HEK293 (cell line): Measurements from ENCODE around the gene TSSK3.

ENCODE experiments used
- CTCF ChIA-PET: fragments of 350-600 bp; formaldehyde crosslinking; extraction: SDS; loops from one replicate; lab custom pipeline; 2021; ENCODE audit warnings: antibody characterized with exemption; lab: Yijun Ruan, JAX
- POLR2A ChIA-PET: fragments of 300-600 bp; formaldehyde crosslinking; extraction: SDS; loops from one replicate; lab custom pipeline; 2020; ENCODE audit warnings: antibody characterized with exemption, inconsistent platforms; lab: Yijun Ruan, JAX
- H3K27ac ChIP-seq: fragments of 200-500 bp; sonication (Bioruptor generic); 2 replicates; pipeline ENCODE4 v1.5.1; 2014; ENCODE audit warnings: low read depth, low read length, control low read depth, inconsistent platforms; ENCODE audit errors: extremely low read depth
- H3K36me3 ChIP-seq, 2 experiments: fragments of 200-500 bp in 1 of 2; sonication (Bioruptor generic) in 1 of 2; 1 replicate in 1 of 2; 2 replicates in 1 of 2; pipeline ENCODE4 v1.5.1; 2014 to 2017; ENCODE audit warnings: inconsistent platforms in 2 of 2, low read length in 2 of 2; ENCODE audit not compliant: control insufficient read depth in 2 of 2, insufficient read depth in 1 of 2
- H3K4me1 ChIP-seq: fragments of 200-500 bp; sonication (Bioruptor generic); 2 replicates; pipeline ENCODE4 v1.5.1; 2014; ENCODE audit warnings: mild to moderate bottlenecking, low read length, inconsistent platforms; ENCODE audit not compliant: control insufficient read depth, insufficient read depth
- H3K4me3 ChIP-seq: 2 replicates; pipeline ENCODE4 v1.5.1; 2011; ENCODE audit warnings: low read depth, mild to moderate bottlenecking, control low read depth, low read length, moderate library complexity
- H3K9me3 ChIP-seq: fragments of 200-500 bp; sonication (Bioruptor generic); 2 replicates; pipeline ENCODE4 v1.5.1; 2014; ENCODE audit warnings: low read depth, low read length, inconsistent platforms; ENCODE audit not compliant: control insufficient read depth, insufficient read depth
- GFI1B ChIP-seq: fragments of 450-650 bp; formaldehyde crosslinking; IDR thresholded peaks from 2 replicates; pipeline ENCODE4 v1.5.1; 2016; ENCODE audit warnings: missing biosample characterization, missing genetic modification characterization
- KLF7 ChIP-seq: fragments of 450-650 bp; formaldehyde crosslinking; IDR thresholded peaks from 2 replicates; pipeline ENCODE4 v1.5.1; 2016; ENCODE audit warnings: missing biosample characterization, missing genetic modification characterization, borderline replicate concordance
- KLF8 ChIP-seq: fragments of 450-650 bp; formaldehyde crosslinking; IDR thresholded peaks from 2 replicates; pipeline ENCODE4 v1.5.1; 2016; ENCODE audit warnings: missing biosample characterization, missing genetic modification characterization
- MZF1 ChIP-seq: fragments of 450-650 bp; formaldehyde crosslinking; IDR thresholded peaks from 2 replicates; pipeline ENCODE4 v1.5.1; 2017; ENCODE audit warnings: missing biosample characterization, missing genetic modification characterization, borderline replicate concordance
- PRDM10 ChIP-seq: fragments of 450-650 bp; formaldehyde crosslinking; IDR thresholded peaks from 2 replicates; pipeline ENCODE4 v1.5.1; 2016; ENCODE audit warnings: missing biosample characterization, missing genetic modification characterization
- WT1 ChIP-seq: fragments of 450-650 bp; formaldehyde crosslinking; IDR thresholded peaks from 2 replicates; pipeline ENCODE4 v1.5.1; 2016; ENCODE audit warnings: missing biosample characterization, missing genetic modification characterization
- ZFHX2 ChIP-seq: fragments of 450-650 bp; formaldehyde crosslinking; conservative IDR thresholded peaks from 2 replicates; pipeline ENCODE4 v1.5.1; 2016; ENCODE audit warnings: missing biosample characterization, missing genetic modification characterization
- ZNF10 ChIP-seq: fragments of 450-650 bp; formaldehyde crosslinking; IDR thresholded peaks from 2 replicates; pipeline ENCODE4 v1.5.1; 2017; ENCODE audit warnings: missing biosample characterization, missing genetic modification characterization
- ZNF146 ChIP-seq: fragments of 450-650 bp; formaldehyde crosslinking; IDR thresholded peaks from 2 replicates; pipeline ENCODE4 v1.5.1; 2016; ENCODE audit warnings: missing biosample characterization, missing genetic modification characterization
- ZNF18 ChIP-seq: fragments of 450-650 bp; formaldehyde crosslinking; IDR thresholded peaks from 2 replicates; pipeline ENCODE4 v1.5.1; 2016; ENCODE audit warnings: missing biosample characterization, missing genetic modification characterization
- ZNF202 ChIP-seq: fragments of 450-650 bp; formaldehyde crosslinking; IDR thresholded peaks from 2 replicates; pipeline ENCODE4 v1.5.1; 2016; ENCODE audit warnings: missing biosample characterization, missing genetic modification characterization, borderline replicate concordance
- ZNF239 ChIP-seq: fragments of 450-650 bp; formaldehyde crosslinking; IDR thresholded peaks from 2 replicates; pipeline ENCODE4 v1.5.1; 2016; ENCODE audit warnings: missing biosample characterization, missing genetic modification characterization
- ZNF529 ChIP-seq: fragments of 450-650 bp; formaldehyde crosslinking; IDR thresholded peaks from 2 replicates; pipeline ENCODE4 v1.5.1; 2017; ENCODE audit warnings: missing genetic modification characterization, missing biosample characterization; ENCODE audit not compliant: insufficient replicate concordance
- ZNF571 ChIP-seq: fragments of 450-650 bp; formaldehyde crosslinking; IDR thresholded peaks from 2 replicates; pipeline ENCODE4 v1.5.0; 2017; ENCODE audit warnings: missing biosample characterization, missing genetic modification characterization
- ZNF596 ChIP-seq: fragments of 450-650 bp; IDR thresholded peaks from 2 replicates; pipeline ENCODE4 v1.5.0; 2018; ENCODE audit warnings: missing biosample characterization, mild to moderate bottlenecking, missing genetic modification characterization, moderate library complexity
- ZNF645 ChIP-seq: fragments of 450-650 bp; formaldehyde crosslinking; IDR thresholded peaks from 2 replicates; pipeline ENCODE4; 2016; ENCODE audit warnings: missing biosample characterization, missing genetic modification characterization
- ZNF747 ChIP-seq: fragments of 450-650 bp; formaldehyde crosslinking; IDR thresholded peaks from 2 replicates; pipeline ENCODE4 v1.5.1; 2016; ENCODE audit warnings: missing biosample characterization, missing genetic modification characterization
- TF ChIP-seq, protein P1 (sequence below): fragments of 450-650 bp; formaldehyde crosslinking; IDR thresholded peaks from 2 replicates; pipeline ENCODE4 v1.5.1; 2016; ENCODE audit warnings: missing biosample characterization, missing genetic modification characterization
- TF ChIP-seq, protein P2 (sequence below): fragments of 450-650 bp; IDR thresholded peaks from 2 replicates; pipeline ENCODE4 v1.5.1; 2018; ENCODE audit warnings: missing biosample characterization, mild to moderate bottlenecking, missing genetic modification characterization

Gene TSSK3, protein sequence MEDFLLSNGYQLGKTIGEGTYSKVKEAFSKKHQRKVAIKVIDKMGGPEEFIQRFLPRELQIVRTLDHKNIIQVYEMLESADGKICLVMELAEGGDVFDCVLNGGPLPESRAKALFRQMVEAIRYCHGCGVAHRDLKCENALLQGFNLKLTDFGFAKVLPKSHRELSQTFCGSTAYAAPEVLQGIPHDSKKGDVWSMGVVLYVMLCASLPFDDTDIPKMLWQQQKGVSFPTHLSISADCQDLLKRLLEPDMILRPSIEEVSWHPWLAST

DNA sequence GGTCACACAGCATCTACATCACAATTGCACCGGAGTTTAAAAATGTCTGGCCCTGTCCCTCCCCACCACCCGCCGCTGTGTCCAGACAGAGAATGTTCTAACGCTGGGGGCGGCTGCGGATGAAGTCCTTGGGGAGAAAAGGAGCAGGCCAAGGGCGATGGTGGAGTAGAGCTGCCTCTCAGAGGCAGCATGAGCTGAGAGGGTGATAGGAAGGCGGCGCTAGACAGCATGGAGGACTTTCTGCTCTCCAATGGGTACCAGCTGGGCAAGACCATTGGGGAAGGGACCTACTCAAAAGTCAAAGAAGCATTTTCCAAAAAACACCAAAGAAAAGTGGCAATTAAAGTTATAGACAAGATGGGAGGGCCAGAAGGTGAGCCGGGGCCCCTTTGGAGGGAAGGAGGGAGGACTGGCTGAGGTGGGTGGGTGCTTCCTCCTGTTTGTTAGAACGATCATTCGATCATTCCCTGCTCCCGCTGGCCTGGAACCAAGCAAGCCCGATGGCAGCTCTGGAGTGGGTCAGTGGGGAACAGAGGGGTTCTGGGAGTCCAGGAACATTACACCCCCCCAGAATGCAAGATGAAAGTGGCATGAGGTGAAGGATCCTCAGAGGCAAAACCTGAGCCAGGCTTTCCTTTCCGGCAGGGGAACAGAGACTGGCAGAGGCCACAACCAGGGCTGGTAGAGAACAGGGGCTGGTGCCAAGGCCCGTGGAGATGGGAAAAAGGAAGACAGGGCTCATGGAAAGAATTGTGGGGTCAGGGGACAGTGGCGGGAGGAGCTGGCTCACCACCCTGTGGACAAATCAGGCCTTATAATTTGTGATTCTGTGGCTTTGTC lies at the start of gene TSSK3, which contains the start of gene FAM229A:
Gene TSSK3 (plus strand): TSS at position 66 of the 840 bp plus-strand sequence. CDS start 163 bp downstream, at position 229.
Gene FAM229A (minus strand): TSS at position 12 of the 840 bp plus-strand sequence. CDS start 394 bp downstream, outside the sequence.
- POLR2A ChIA-PET: interaction anchor here (0.6 to 2.0 kb wide), 2 partner anchors 8 to 26 kb away, joined by 5 to 6 read pairs; partner anchors contain the start of gene MARCKSL1
- Histone ChIP-seq H3K9me3 (no peaks in the 10 kb centered on the region), H3K4me1 (no peaks in the 10 kb centered on the region), H3K36me3 (peaks cover 0 to 91% of the 10 kb centered on the region in 2 experiments; a peak in 2 of 3 replicates), H3K27ac (no peak within 1 kb of the TSS), H3K4me3 (no peak within 1 kb of the TSS)
- TF ChIP-seq ZNF645 (no peak), KLF8 (tag by site-specific recombination) (no peak), ZNF596 (tag by site-specific recombination) (no peak), ZFHX2 (tag by site-specific recombination) (no peak), PRDM10 (tag by site-specific recombination) (no peak), ZNF146 (tag by site-specific recombination) (no peak), ZNF571 (no peak), ZNF529 (tag by site-specific recombination) (no peak), ZNF239 (tag by site-specific recombination) (no peak), MZF1 (tag by site-specific recombination) (no peak)
- TF ChIP-seq, protein P1, sequence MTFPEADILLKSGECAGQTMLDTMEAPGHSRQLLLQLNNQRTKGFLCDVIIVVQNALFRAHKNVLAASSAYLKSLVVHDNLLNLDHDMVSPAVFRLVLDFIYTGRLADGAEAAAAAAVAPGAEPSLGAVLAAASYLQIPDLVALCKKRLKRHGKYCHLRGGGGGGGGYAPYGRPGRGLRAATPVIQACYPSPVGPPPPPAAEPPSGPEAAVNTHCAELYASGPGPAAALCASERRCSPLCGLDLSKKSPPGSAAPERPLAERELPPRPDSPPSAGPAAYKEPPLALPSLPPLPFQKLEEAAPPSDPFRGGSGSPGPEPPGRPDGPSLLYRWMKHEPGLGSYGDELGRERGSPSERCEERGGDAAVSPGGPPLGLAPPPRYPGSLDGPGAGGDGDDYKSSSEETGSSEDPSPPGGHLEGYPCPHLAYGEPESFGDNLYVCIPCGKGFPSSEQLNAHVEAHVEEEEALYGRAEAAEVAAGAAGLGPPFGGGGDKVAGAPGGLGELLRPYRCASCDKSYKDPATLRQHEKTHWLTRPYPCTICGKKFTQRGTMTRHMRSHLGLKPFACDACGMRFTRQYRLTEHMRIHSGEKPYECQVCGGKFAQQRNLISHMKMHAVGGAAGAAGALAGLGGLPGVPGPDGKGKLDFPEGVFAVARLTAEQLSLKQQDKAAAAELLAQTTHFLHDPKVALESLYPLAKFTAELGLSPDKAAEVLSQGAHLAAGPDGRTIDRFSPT (tag by site-specific recombination): no peak
- CTCF ChIA-PET: no interaction called here

GRCh38 chr1:32316903-32317277 lies 45.4 kb upstream of the TSSK3 start:
- POLR2A ChIA-PET: interaction anchor here (0.5 to 2.4 kb wide), 2 partner anchors 19 to 20 kb away, joined by 6 to 7 read pairs; partner anchors contain the start of gene MARCKSL1
- no peak for TF ChIP-seq WT1 (tag by site-specific recombination)
- no peak for TF ChIP-seq ZNF10
- TF ChIP-seq ZNF202 (tag by site-specific recombination): no peak
- TF ChIP-seq, protein P2, sequence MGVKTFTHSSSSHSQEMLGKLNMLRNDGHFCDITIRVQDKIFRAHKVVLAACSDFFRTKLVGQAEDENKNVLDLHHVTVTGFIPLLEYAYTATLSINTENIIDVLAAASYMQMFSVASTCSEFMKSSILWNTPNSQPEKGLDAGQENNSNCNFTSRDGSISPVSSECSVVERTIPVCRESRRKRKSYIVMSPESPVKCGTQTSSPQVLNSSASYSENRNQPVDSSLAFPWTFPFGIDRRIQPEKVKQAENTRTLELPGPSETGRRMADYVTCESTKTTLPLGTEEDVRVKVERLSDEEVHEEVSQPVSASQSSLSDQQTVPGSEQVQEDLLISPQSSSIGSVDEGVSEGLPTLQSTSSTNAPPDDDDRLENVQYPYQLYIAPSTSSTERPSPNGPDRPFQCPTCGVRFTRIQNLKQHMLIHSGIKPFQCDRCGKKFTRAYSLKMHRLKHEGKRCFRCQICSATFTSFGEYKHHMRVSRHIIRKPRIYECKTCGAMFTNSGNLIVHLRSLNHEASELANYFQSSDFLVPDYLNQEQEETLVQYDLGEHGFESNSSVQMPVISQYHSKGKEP (tag by site-specific recombination): no peak
- no peak for TF ChIP-seq GFI1B
- TF ChIP-seq KLF7 (tag by site-specific recombination): no peak
- TF ChIP-seq ZNF747 (tag by site-specific recombination): no peak
- TF ChIP-seq ZNF18: no peak

More at GRCh38 chr1:32316903-32317277, 45.4 kb upstream of the TSSK3 start:
- CTCF ChIA-PET: interaction anchor here (0.6 to 1.5 kb wide), 8 partner anchors 10 to 109 kb away, joined by 3 to 14 read pairs (median 4); no protein-coding TSS in a partner anchor
- no peak overlapping the region for H3K27ac ChIP-seq
- no peaks in the 10 kb centered on the region for H3K4me1 ChIP-seq
- H3K4me3 ChIP-seq: no peak overlapping the region
- peaks cover 33 to 57% of the 10 kb centered on the region in 2 experiments for H3K36me3 ChIP-seq
- H3K9me3 ChIP-seq: no peaks in the 10 kb centered on the region
